K562 (cell line): Measurements from ENCODE around the gene GPR153. TPM values are rescaled to one million over a fixed set of nuclear protein-coding genes. Genes with fewer than 3 reads are reported as not detected.

Experiments
- CREM ChIP-seq: IDR thresholded peaks from 2 replicates; pipeline ENCODE4 v1.6.1; 2014; ENCODE audit warnings: antibody characterized with exemption, low read depth
- DMBX1 ChIP-seq: fragments of 250-450 bp; sonication (Bioruptor Pico); IDR thresholded peaks from 2 replicates; pipeline ENCODE4 v1.8.0; 2022; ENCODE audit warnings: inconsistent platforms, mild to moderate bottlenecking, moderate library complexity, borderline replicate concordance
- FOXM1 ChIP-seq, 2 experiments: fragments of 450-650 bp in 1 of 2; sonication (generic) in 1 of 2; formaldehyde crosslinking in 1 of 2; IDR thresholded peaks; 2 replicates each; pipeline versions ENCODE4 v1.6.1 to v1.9.0; 2017 to 2022; ENCODE audit warnings: low read depth in 2 of 2, mild to moderate bottlenecking in 2 of 2, missing genetic modification reagents in 1 of 2, moderate library complexity in 1 of 2
- KLF13 ChIP-seq: fragments of 450-650 bp; IDR thresholded peaks from 2 replicates; pipeline ENCODE4 v1.6.1; 2016; ENCODE audit warnings: missing genetic modification characterization, low read depth, mild to moderate bottlenecking, missing compliant biosample characterization, moderate library complexity, borderline replicate concordance
- NEUROD1 ChIP-seq: fragments of 150-350 bp; IDR thresholded peaks from 2 replicates; pipeline ENCODE4 v1.6.1; 2014; ENCODE audit warnings: borderline replicate concordance, low read length, low read depth; ENCODE audit not compliant: partially characterized antibody
- PYGO2 ChIP-seq: fragments of 450-650 bp; IDR thresholded peaks from 2 replicates; pipeline ENCODE4 v1.6.1; 2016; ENCODE audit warnings: mild to moderate bottlenecking, missing genetic modification characterization, moderate library complexity, missing compliant biosample characterization
- RFX7 ChIP-seq: fragments of 250-450 bp; sonication (Bioruptor Pico); IDR thresholded peaks from 2 replicates; pipeline ENCODE4 v1.5.1; 2021; ENCODE audit warnings: mild to moderate bottlenecking
- ZNF121 ChIP-seq: sonication (generic); formaldehyde crosslinking; conservative IDR thresholded peaks from 2 replicates; pipeline ENCODE4 v1.8.0; 2022; ENCODE audit warnings: missing genetic modification reagents
- polyA plus RNA-seq, 8 experiments: library from polyadenylated mRNA; depleted of rRNA in 4 of 8; stranded (reverse) in 5 of 8; unstranded in 3 of 8; fragments of >200 nt; fragmentation: Nextera tagmentation in 2 of 8; fragmentation: Illumina TruSeq in 1 of 8; extraction: Ambion mirVana in 2 of 8; extraction: Trizol in 1 of 8; gene quantifications; 2 replicates each; pipeline versions ENCODE4 v1.2.1 to v1.2.3, GENCODE V29; 2011 to 2014; ENCODE audit warnings: inconsistent platforms in 1 of 8, missing spikeins in 1 of 8
- total RNA-seq, 7 experiments: library from RNA; depleted of rRNA in 6 of 7; stranded (reverse); fragments of >200 nt in 6 of 7; fragmentation: Illumina TruSeq in 2 of 7; extraction: Trizol in 2 of 7; gene quantifications; 2 replicates each; pipeline versions ENCODE4 v1.2.1 to v1.2.3, GENCODE V29; 2011 to 2021; ENCODE audit warnings: low replicate concordance in 1 of 7
- TF ChIP-seq, protein P1 (sequence below): fragments of 450-650 bp; IDR thresholded peaks from 2 replicates; pipeline ENCODE4 v1.7.1; 2018; ENCODE audit warnings: mild to moderate bottlenecking, low read depth; ENCODE audit not compliant: partially characterized antibody
- TF ChIP-seq, protein P2 (sequence below): sonication (generic); formaldehyde crosslinking; IDR thresholded peaks from 2 replicates; pipeline ENCODE4 v1.9.0; 2022; ENCODE audit warnings: mild to moderate bottlenecking, missing genetic modification reagents
- TF ChIP-seq, protein P3 (sequence below): sonication (generic); formaldehyde crosslinking; IDR thresholded peaks from 2 replicates; pipeline ENCODE4 v1.8.0; 2022; ENCODE audit warnings: mild to moderate bottlenecking, missing genetic modification reagents
- TF ChIP-seq, protein P4 (sequence below): fragments of 250-450 bp; sonication (Bioruptor Pico); IDR thresholded peaks from 2 replicates; pipeline ENCODE4 v1.4.0; 2020; ENCODE audit warnings: mild to moderate bottlenecking
- TF ChIP-seq, protein P5 (sequence below), 3 experiments: fragments of 200-800 bp in 1 of 3; sonication (Bioruptor generic) in 1 of 3; sonication (generic) in 1 of 3; formaldehyde crosslinking in 1 of 3; IDR thresholded peaks; 2 replicates each; pipeline versions ENCODE4 v1.6.1 to v1.8.0; 2016 to 2022; ENCODE audit warnings: mild to moderate bottlenecking in 2 of 3, missing compliant biosample characterization in 2 of 3, missing genetic modification characterization in 2 of 3, missing genetic modification reagents in 1 of 3

GPR153 gene
- total and polyA plus RNA-seq, 9 of the 15 experiments (the other 6 are each of a cell fraction or from before 2014, with no cell fraction given) = 0.01 to 1.5 (median 0.51) TPM

DNA sequence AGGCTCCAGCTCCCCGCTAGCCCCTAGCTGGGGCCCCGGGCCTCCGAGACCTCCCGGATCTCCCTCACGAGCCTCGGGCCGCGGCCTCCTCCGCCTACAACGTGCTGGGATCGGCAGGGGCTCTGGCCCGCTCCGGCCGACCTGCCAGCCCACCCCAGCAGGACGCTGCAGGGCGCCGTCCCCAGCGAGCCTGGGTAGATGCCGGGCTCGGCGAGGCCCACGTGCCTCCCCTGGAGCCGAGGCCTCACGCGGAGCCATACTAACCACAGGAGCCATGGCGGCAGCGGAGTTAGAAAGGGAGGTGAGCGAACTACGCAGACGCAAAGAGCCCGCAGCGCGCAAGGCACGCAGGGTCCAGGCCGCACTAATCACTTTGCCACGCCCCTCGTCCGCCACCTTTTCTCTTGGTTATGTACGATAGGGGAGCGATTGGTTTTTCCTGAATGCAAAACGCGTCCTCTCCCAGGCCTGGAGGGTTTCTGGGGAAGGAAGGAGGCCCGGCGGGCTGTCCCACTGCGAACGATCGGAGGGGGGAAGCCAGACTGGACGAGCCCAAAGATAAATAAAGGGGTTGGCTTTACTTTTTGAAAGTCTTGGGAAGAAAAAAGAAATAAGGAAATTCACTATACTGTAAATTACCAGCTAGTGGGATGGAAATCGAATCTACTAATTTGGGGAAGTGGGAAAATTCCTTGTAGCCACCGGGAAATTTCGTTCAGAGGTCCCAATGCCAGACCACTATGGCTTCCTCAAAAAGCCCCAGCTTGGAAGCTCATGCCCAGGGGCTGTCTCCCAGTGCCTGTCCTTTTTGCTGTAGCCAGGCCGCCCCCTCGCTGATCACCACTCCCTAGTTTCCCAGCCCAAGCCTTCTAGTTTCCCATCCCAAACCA is 61.4 kb downstream of the GPR153 start, which contains the start of gene RPL22 (continued):
- TF ChIP-seq DMBX1 (CRISPR knock-in tag) (peak; percentile 21; the same call in 1 of the 2 replicates), NEUROD1 (peak; percentile 96), CREM (peak; percentile 94), KLF13 (tag) (peak; percentile 97), ZNF121 (no peak), RFX7 (CRISPR knock-in tag) (no peak), FOXM1 (IDR thresholded peaks at IDR 0.05; ENCODE audit: low read depth) (peak; percentile 97), FOXM1 (CRISPR knock-in tag; IDR thresholded peaks at IDR 0.05; ENCODE audit: low read depth) (peak; percentile 82; the same call in 1 of the 2 replicates), PYGO2 (tag) (no peak)
- TF ChIP-seq, protein P1, sequence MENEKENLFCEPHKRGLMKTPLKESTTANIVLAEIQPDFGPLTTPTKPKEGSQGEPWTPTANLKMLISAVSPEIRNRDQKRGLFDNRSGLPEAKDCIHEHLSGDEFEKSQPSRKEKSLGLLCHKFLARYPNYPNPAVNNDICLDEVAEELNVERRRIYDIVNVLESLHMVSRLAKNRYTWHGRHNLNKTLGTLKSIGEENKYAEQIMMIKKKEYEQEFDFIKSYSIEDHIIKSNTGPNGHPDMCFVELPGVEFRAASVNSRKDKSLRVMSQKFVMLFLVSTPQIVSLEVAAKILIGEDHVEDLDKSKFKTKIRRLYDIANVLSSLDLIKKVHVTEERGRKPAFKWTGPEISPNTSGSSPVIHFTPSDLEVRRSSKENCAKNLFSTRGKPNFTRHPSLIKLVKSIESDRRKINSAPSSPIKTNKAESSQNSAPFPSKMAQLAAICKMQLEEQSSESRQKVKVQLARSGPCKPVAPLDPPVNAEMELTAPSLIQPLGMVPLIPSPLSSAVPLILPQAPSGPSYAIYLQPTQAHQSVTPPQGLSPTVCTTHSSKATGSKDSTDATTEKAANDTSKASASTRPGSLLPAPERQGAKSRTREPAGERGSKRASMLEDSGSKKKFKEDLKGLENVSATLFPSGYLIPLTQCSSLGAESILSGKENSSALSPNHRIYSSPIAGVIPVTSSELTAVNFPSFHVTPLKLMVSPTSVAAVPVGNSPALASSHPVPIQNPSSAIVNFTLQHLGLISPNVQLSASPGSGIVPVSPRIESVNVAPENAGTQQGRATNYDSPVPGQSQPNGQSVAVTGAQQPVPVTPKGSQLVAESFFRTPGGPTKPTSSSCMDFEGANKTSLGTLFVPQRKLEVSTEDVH = no peak
- TF ChIP-seq, protein P2, sequence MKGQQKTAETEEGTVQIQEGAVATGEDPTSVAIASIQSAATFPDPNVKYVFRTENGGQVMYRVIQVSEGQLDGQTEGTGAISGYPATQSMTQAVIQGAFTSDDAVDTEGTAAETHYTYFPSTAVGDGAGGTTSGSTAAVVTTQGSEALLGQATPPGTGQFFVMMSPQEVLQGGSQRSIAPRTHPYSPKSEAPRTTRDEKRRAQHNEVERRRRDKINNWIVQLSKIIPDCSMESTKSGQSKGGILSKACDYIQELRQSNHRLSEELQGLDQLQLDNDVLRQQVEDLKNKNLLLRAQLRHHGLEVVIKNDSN (CRISPR knock-in tag) = peak; percentile 86
- TF ChIP-seq, protein P3, sequence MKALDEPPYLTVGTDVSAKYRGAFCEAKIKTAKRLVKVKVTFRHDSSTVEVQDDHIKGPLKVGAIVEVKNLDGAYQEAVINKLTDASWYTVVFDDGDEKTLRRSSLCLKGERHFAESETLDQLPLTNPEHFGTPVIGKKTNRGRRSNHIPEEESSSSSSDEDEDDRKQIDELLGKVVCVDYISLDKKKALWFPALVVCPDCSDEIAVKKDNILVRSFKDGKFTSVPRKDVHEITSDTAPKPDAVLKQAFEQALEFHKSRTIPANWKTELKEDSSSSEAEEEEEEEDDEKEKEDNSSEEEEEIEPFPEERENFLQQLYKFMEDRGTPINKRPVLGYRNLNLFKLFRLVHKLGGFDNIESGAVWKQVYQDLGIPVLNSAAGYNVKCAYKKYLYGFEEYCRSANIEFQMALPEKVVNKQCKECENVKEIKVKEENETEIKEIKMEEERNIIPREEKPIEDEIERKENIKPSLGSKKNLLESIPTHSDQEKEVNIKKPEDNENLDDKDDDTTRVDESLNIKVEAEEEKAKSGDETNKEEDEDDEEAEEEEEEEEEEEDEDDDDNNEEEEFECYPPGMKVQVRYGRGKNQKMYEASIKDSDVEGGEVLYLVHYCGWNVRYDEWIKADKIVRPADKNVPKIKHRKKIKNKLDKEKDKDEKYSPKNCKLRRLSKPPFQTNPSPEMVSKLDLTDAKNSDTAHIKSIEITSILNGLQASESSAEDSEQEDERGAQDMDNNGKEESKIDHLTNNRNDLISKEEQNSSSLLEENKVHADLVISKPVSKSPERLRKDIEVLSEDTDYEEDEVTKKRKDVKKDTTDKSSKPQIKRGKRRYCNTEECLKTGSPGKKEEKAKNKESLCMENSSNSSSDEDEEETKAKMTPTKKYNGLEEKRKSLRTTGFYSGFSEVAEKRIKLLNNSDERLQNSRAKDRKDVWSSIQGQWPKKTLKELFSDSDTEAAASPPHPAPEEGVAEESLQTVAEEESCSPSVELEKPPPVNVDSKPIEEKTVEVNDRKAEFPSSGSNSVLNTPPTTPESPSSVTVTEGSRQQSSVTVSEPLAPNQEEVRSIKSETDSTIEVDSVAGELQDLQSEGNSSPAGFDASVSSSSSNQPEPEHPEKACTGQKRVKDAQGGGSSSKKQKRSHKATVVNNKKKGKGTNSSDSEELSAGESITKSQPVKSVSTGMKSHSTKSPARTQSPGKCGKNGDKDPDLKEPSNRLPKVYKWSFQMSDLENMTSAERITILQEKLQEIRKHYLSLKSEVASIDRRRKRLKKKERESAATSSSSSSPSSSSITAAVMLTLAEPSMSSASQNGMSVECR (CRISPR knock-in tag) = peak; percentile 98
- TF ChIP-seq, protein P4, sequence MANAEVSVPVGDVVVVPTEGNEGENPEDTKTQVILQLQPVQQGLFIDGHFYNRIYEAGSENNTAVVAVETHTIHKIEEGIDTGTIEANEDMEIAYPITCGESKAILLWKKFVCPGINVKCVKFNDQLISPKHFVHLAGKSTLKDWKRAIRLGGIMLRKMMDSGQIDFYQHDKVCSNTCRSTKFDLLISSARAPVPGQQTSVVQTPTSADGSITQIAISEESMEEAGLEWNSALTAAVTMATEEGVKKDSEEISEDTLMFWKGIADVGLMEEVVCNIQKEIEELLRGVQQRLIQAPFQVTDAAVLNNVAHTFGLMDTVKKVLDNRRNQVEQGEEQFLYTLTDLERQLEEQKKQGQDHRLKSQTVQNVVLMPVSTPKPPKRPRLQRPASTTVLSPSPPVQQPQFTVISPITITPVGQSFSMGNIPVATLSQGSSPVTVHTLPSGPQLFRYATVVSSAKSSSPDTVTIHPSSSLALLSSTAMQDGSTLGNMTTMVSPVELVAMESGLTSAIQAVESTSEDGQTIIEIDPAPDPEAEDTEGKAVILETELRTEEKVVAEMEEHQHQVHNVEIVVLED (CRISPR knock-in tag) = peak; percentile 98
- TF ChIP-seq, protein P5, sequence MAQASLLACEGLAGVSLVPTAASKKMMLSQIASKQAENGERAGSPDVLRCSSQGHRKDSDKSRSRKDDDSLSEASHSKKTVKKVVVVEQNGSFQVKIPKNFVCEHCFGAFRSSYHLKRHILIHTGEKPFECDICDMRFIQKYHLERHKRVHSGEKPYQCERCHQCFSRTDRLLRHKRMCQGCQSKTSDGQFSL (CRISPR knock-in tag; IDR thresholded peaks at IDR 0.05) = peak; percentile 80; the same call in 1 of the 2 replicates
- TF ChIP-seq, protein P5 (tag; IDR thresholded peaks at IDR 0.05) = no peak
